Astrocyte of the cerebellum (primary cell): ENCODE results near the gene KLF13.

ENCODE experiments used
- DNase-seq: peaks from one replicate; pipeline ENCODE4 v3.0.0-alpha.2; 2011; ENCODE audit warnings: low read depth
- H3K4me3 ChIP-seq: 2 replicates; pipeline ENCODE4 v1.5.1; 2011; ENCODE audit warnings: mild to moderate bottlenecking, low read depth, low read length, moderate library complexity
- CTCF ChIP-seq: IDR thresholded peaks from 2 replicates; pipeline ENCODE4 v1.5.1; 2012; ENCODE audit warnings: low read length, low read depth, moderate library complexity, mild to moderate bottlenecking; ENCODE audit errors: missing control alignments
- in situ Hi-C: cut with HindIII; loops from 2 replicates; pipeline ENCODE4 v1.10.0; 2017; ENCODE audit warnings: low sequenced_read_pairs

The KLF13 gene

GRCh38 chr15:31293655-31294054 is 33.0 kb upstream of the KLF13 start:
- TF ChIP-seq CTCF, result no peak
- in situ Hi-C loops, result no loop called here

GRCh38 chr15:31294067-31294466 is 32.6 kb upstream of the KLF13 start:
- no peak overlapping the region for H3K4me3 ChIP-seq
- no peak for TF ChIP-seq CTCF
- DNase-seq, result no peak
- in situ Hi-C loops, result no loop called here

More at GRCh38 chr15:31293655-31294054, 33.0 kb upstream of the KLF13 start:
- no peak overlapping the region for H3K4me3 ChIP-seq
- no peak for DNase-seq

GRCh38 chr15:31295658-31296057 is 31.0 kb upstream of the KLF13 start:
- DNase-seq, result no peak
- no peak for TF ChIP-seq CTCF
- no peak overlapping the region for H3K4me3 ChIP-seq
- in situ Hi-C loops, result no loop called here

- DNase-seq, result no peak
- in situ Hi-C loops, result no loop called here
- no peak for TF ChIP-seq CTCF
- H3K4me3 ChIP-seq, result no peak overlapping the region
Measured at GRCh38 chr15:31296219-31296645, 30.4 kb upstream of the KLF13 start.

GRCh38 chr15:31296646-31297574 is 29.7 kb upstream of the KLF13 start:
- no peak for DNase-seq
- in situ Hi-C loops, result no loop called here
- H3K4me3 ChIP-seq, result no peak overlapping the region
- no peak for TF ChIP-seq CTCF

- no peak for DNase-seq
- TF ChIP-seq CTCF, result no peak
- no peak overlapping the region for H3K4me3 ChIP-seq
- in situ Hi-C loops, result no loop called here
Measured at GRCh38 chr15:31297575-31298456, 28.8 kb upstream of the KLF13 start.
